SU-DHL-6 (cell line): ENCODE data around the gene COL21A1.

ENCODE experiments used
- H2AFZ ChIP-seq: fragments of 200-600 bp; sonication (generic); 2 replicates; pipeline ENCODE4 v1.6.1; 2014; ENCODE audit warnings: low read depth, mild to moderate bottlenecking, moderate library complexity, mixed read lengths, antibody characterized with exemption, low read length; ENCODE audit not compliant: severe bottlenecking
- H3F3A ChIP-seq: fragments of 200-600 bp; shearing (Covaris generic); 2 replicates; pipeline ENCODE4 v1.6.0; 2016; ENCODE audit warnings: antibody characterized with exemption, mild to moderate bottlenecking; ENCODE audit not compliant: insufficient read depth
- H3K27ac ChIP-seq: fragments of 200-600 bp; sonication (generic); 2 replicates; pipeline ENCODE4 v1.5.1; 2016; ENCODE audit warnings: low read depth, mild to moderate bottlenecking, low read length, moderate library complexity, mixed read lengths
- H3K27me3 ChIP-seq: fragments of 200-600 bp; sonication (generic), shearing (Covaris generic); 2 replicates; pipeline ENCODE4 v1.6.0; 2014; ENCODE audit warnings: mild to moderate bottlenecking, low read length
- H3K36me3 ChIP-seq: fragments of 200-600 bp; sonication (generic); 2 replicates; pipeline ENCODE4 v1.6.1; 2014; ENCODE audit warnings: mild to moderate bottlenecking, low read length, mixed read lengths
- H3K4me2 ChIP-seq: fragments of 300-600, 200-600 bp; shearing (Covaris generic), sonication (generic); 2 replicates; pipeline ENCODE4 v1.6.0; 2014; ENCODE audit warnings: low read length, low read depth, mild to moderate bottlenecking; ENCODE audit not compliant: poor library complexity, severe bottlenecking
- H3K4me3 ChIP-seq: fragments of 200-600 bp; sonication (generic); 2 replicates; pipeline ENCODE4 v1.5.1; 2014; ENCODE audit warnings: antibody characterized with exemption, low read length, mild to moderate bottlenecking, mixed read lengths; ENCODE audit not compliant: insufficient read depth, poor library complexity, severe bottlenecking
- H3K79me2 ChIP-seq: fragments of 200-600 bp; sonication (generic); 2 replicates; pipeline ENCODE4 v1.6.1; 2014; ENCODE audit warnings: mild to moderate bottlenecking, low read length, moderate library complexity; ENCODE audit not compliant: insufficient read depth
- H3K9ac ChIP-seq: fragments of 200-600 bp; sonication (generic); 2 replicates; pipeline ENCODE4 v1.7.0; 2014; ENCODE audit warnings: mild to moderate bottlenecking, low read length
- H3K9me2 ChIP-seq: fragments of 200-600 bp; sonication (generic); replicated peaks from 2 replicates; pipeline ENCODE4 v1.6.1; 2014; ENCODE audit warnings: low read length; ENCODE audit not compliant: insufficient read depth
- H3K9me3 ChIP-seq: fragments of 200-600 bp; sonication (generic); 2 replicates; pipeline ENCODE4 v1.6.1; 2014; ENCODE audit warnings: low read length, mixed read lengths; ENCODE audit not compliant: insufficient read depth
- H4K20me1 ChIP-seq: fragments of 200-600 bp; sonication (generic); 2 replicates; pipeline ENCODE4 v1.6.1; 2014; ENCODE audit warnings: low read depth, mild to moderate bottlenecking, antibody characterized with exemption, low read length, moderate library complexity, mixed read lengths
- EZH2phosphoT487 ChIP-seq: fragments of 200-600 bp; sonication (generic), shearing (Covaris generic); conservative IDR thresholded peaks from 2 replicates; pipeline ENCODE4 v1.6.1; 2018; ENCODE audit warnings: mild to moderate bottlenecking, antibody characterized with exemption, low read length, moderate library complexity, mixed read lengths
- TF ChIP-seq, protein P1 (sequence below): fragments of 200-600 bp; sonication (generic); IDR thresholded peaks from one replicate; pipeline ENCODE4 v1.5.1; 2017; ENCODE audit warnings: antibody characterized with exemption, mild to moderate bottlenecking, low read length, moderate library complexity; ENCODE audit not compliant: insufficient read depth, poor library complexity, severe bottlenecking

Gene COL21A1

DNA sequence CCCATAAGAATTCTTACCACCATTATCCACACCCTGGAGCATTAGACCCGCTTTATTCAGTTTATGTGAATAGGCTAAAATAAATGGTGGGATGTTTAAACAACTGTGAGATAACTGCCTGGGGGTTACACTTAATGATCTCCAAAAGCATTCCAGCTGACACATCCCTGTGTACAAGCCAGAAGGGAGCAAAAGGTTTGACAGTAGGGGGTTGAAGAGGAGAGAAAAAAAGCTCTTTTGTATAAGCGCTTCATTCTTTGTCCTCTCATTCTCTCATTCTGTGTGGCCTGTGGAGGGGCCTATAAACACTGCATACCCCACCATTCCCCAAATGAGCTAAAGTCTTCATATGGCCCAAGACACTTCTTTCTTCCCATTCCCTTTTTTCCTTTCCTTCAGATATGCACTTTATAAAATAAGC lies 30.8 kb upstream of the COL21A1 start:
- TF ChIP-seq, protein P1, sequence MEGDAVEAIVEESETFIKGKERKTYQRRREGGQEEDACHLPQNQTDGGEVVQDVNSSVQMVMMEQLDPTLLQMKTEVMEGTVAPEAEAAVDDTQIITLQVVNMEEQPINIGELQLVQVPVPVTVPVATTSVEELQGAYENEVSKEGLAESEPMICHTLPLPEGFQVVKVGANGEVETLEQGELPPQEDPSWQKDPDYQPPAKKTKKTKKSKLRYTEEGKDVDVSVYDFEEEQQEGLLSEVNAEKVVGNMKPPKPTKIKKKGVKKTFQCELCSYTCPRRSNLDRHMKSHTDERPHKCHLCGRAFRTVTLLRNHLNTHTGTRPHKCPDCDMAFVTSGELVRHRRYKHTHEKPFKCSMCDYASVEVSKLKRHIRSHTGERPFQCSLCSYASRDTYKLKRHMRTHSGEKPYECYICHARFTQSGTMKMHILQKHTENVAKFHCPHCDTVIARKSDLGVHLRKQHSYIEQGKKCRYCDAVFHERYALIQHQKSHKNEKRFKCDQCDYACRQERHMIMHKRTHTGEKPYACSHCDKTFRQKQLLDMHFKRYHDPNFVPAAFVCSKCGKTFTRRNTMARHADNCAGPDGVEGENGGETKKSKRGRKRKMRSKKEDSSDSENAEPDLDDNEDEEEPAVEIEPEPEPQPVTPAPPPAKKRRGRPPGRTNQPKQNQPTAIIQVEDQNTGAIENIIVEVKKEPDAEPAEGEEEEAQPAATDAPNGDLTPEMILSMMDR: no peak
- TF ChIP-seq EZH2phosphoT487: no peak
- Histone ChIP-seq H4K20me1 (no peaks in the 10 kb centered on the region), H3K9me3 (no peaks in the 10 kb centered on the region), H3K36me3 (no peaks in the 10 kb centered on the region), H3K27ac (no peak overlapping the region), H3F3A (no peaks in the 10 kb centered on the region), H2AFZ (no peak overlapping the region), H3K9ac (no peak overlapping the region), H3K27me3 (no peaks in the 10 kb centered on the region), H3K79me2 (no peaks in the 10 kb centered on the region), H3K4me2 (no peak overlapping the region), H3K9me2 (no peaks in the 10 kb centered on the region), H3K4me3 (no peak overlapping the region)

DNA sequence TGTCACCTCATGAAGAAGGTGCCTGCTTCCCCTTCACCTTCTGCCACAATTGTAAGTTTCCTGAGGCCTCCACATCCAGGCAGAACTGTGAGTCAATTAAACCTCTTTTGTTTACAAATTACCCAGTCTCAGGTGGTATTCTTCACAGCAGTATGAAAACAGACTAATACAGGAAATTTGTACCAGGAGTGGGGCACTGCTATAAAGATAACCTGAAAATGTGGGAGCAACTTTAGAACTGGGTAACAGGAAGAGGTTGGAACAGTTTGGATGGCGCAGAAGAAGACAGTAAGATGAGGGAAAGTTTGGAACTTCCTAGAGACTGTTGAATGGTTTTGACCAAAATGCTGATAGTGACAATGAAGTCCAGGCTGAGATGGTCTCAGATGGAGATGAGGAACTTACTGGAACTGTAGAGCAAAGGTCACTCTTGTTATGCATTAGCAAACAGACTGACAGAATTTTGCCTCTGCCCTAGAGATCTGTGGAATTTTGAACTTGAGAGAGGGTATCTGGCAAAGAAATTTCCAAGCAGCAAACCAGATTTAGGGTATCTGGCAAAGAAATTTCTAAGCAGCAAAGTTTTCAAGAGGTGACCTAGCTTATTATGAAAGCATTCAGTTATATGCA lies 23.5 kb upstream of the COL21A1 start:
- H3K9me2 ChIP-seq: no peaks in the 10 kb centered on the region
- no peak overlapping the region for H2AFZ ChIP-seq
- H3K9ac ChIP-seq: no peak overlapping the region
- no peaks in the 10 kb centered on the region for H4K20me1 ChIP-seq
- H3F3A ChIP-seq: no peaks in the 10 kb centered on the region
- no peak overlapping the region for H3K4me3 ChIP-seq
- no peaks in the 10 kb centered on the region for H3K9me3 ChIP-seq
- no peaks in the 10 kb centered on the region for H3K79me2 ChIP-seq
- no peak overlapping the region for H3K27ac ChIP-seq
- H3K36me3 ChIP-seq: no peaks in the 10 kb centered on the region
- TF ChIP-seq EZH2phosphoT487: no peak
- TF ChIP-seq, protein P1: no peak
- no peaks in the 10 kb centered on the region for H3K27me3 ChIP-seq
- H3K4me2 ChIP-seq: no peak overlapping the region

DNA sequence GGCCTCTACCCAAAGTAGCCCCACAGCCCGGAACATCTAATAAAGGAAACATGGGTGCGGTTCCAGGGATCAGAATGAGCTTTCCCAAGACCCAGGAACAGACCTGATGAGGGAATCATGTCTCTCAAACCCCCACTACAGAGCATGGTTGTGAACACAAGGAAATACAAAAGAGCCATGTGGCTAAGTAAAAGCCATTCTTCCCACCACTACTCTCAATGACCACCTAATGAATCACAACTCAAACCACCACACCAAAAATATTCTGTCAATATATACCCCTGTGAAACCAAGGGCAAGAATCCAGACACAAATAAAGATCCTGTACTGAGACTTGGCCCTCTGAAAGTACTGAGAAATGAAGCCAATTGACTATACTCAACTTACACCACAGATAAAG lies 20.9 kb upstream of the COL21A1 start:
- Histone ChIP-seq H3K27me3 (no peaks in the 10 kb centered on the region), H3F3A (no peaks in the 10 kb centered on the region), H3K79me2 (no peaks in the 10 kb centered on the region), H4K20me1 (no peaks in the 10 kb centered on the region), H3K27ac (no peak overlapping the region), H2AFZ (no peak overlapping the region), H3K9me3 (no peaks in the 10 kb centered on the region), H3K4me2 (no peak overlapping the region), H3K4me3 (no peak overlapping the region), H3K36me3 (no peaks in the 10 kb centered on the region), H3K9ac (no peak overlapping the region), H3K9me2 (no peaks in the 10 kb centered on the region)
- TF ChIP-seq EZH2phosphoT487: no peak
- TF ChIP-seq, protein P1: no peak
